Measurements from ENCODE around the gene COX4I2. TPM values are rescaled to one million over a fixed set of nuclear protein-coding genes. Genes with fewer than 3 reads are reported as not detected.

Gene COX4I2
- total RNA-seq, 4 donors from 2014 or later, result 0.83 to 3.1 (median 2.6) TPM; not detected in 1

GRCh38 chr20:31689141-31689540 lies 51.4 kb downstream of the COX4I2 start:
- WGBS, 2 donors, result 84 to 87% methylated on average over 5 of the region's 5 CpGs
- H3K36me3 ChIP-seq, result peaks cover 0 to 77% (median 0%) of the 10 kb centered on the region in 3 donors
- intact Hi-C loops (cut with DNase I), result no loop called here
- peaks cover 3 to 58% (median 12%) of the 10 kb centered on the region in 3 donors for H3K4me1 ChIP-seq
- H3K9me3 ChIP-seq, result no peaks in the 10 kb centered on the region
- no peaks in the 10 kb centered on the region for H3K27me3 ChIP-seq
- no peak overlapping the region for H3K27ac ChIP-seq
- TF ChIP-seq CTCF (IDR thresholded peaks at IDR 0.05) (no peak), POLR2A (IDR thresholded peaks at IDR 0.05) (no peak)
- DNase-seq, result no peak
- no peak overlapping the region for H3K4me3 ChIP-seq

GRCh38 chr20:31690124-31690666 lies 52.5 kb downstream of the COX4I2 start:
- H3K27me3 ChIP-seq, result no peaks in the 10 kb centered on the region
- no peak overlapping the region for H3K4me3 ChIP-seq
- no peaks in the 10 kb centered on the region for H3K9me3 ChIP-seq
- peaks cover 0 to 78% (median 0%) of the 10 kb centered on the region in 3 donors for H3K36me3 ChIP-seq
- intact Hi-C loops (cut with DNase I), result no loop called here
- H3K4me1 ChIP-seq, result peaks cover 4 to 58% (median 6%) of the 10 kb centered on the region in 3 donors
- 60 to 79% methylated on average over 3 of the region's 3 CpGs for WGBS, 2 donors
- DNase-seq, result no peak
- no peak overlapping the region for H3K27ac ChIP-seq
- TF ChIP-seq POLR2A (IDR thresholded peaks at IDR 0.05), result no peak
- no peak for TF ChIP-seq CTCF (IDR thresholded peaks at IDR 0.05)

- Histone ChIP-seq H3K36me3 (peaks cover 0 to 80% (median 0%) of the 10 kb centered on the region in 3 donors), H3K27ac (peak overlapping the region in 1 of 4 donors; percentile 44), H3K4me1 (peaks cover 6 to 61% (median 10%) of the 10 kb centered on the region in 3 donors), H3K9me3 (no peaks in the 10 kb centered on the region), H3K4me3 (no peak overlapping the region), H3K27me3 (no peaks in the 10 kb centered on the region)
- WGBS, 2 donors, result 44 to 72% methylated on average over 1 of the region's 1 CpG
- no peak for DNase-seq
- TF ChIP-seq POLR2A (IDR thresholded peaks at IDR 0.05), result no peak
- no peak for TF ChIP-seq CTCF (IDR thresholded peaks at IDR 0.05)
- intact Hi-C loops (cut with DNase I), result no loop called here
These were observed 54.0 kb downstream of the COX4I2 start for GRCh38 chr20:31691646-31692275.

GRCh38 chr20:31693402-31693801 lies 55.7 kb downstream of the COX4I2 start:
- peaks cover 0 to 63% (median 0%) of the 10 kb centered on the region in 3 donors for H3K36me3 ChIP-seq
- H3K27ac ChIP-seq, result no peak overlapping the region
- H3K4me3 ChIP-seq, result no peak overlapping the region
- intact Hi-C loops (cut with DNase I), result no loop called here
- TF ChIP-seq POLR2A (IDR thresholded peaks at IDR 0.05) (no peak), CTCF (IDR thresholded peaks at IDR 0.05) (no peak)
- no peak for DNase-seq
- no peaks in the 10 kb centered on the region for H3K27me3 ChIP-seq
- peaks cover 7 to 67% (median 13%) of the 10 kb centered on the region in 3 donors for H3K4me1 ChIP-seq
- WGBS, 2 donors, result 84 to 86% methylated on average over 6 of the region's 6 CpGs
- H3K9me3 ChIP-seq, result no peaks in the 10 kb centered on the region

- intact Hi-C loops (cut with DNase I), result no loop called here
- Histone ChIP-seq H3K27me3 (no peaks in the 10 kb centered on the region), H3K27ac (peak overlapping the region in 2 of 4 donors; percentile 11 to 42), H3K4me3 (no peak overlapping the region), H3K36me3 (peaks cover 0 to 59% (median 0%) of the 10 kb centered on the region in 3 donors), H3K4me1 (peaks cover 14 to 74% (median 20%) of the 10 kb centered on the region in 3 donors), H3K9me3 (no peaks in the 10 kb centered on the region)
- no peak for TF ChIP-seq POLR2A (IDR thresholded peaks at IDR 0.05)
- TF ChIP-seq CTCF (IDR thresholded peaks at IDR 0.05), result no peak
- DNase-seq, result no peak
- 70 to 79% methylated on average over 4 of the region's 4 CpGs for WGBS, 2 donors
These were observed 56.4 kb downstream of the COX4I2 start for GRCh38 chr20:31693987-31694661.
